OCI-LY1 (cell line): Measurements from ENCODE around the gene ABHD18.

Experiments
- CTCF ChIP-seq: fragments of 200-600 bp; sonication (generic), shearing (Covaris generic); IDR thresholded peaks from 2 replicates; pipeline ENCODE4 v1.5.1; 2017; ENCODE audit warnings: mild to moderate bottlenecking, antibody characterized with exemption, low read length, moderate library complexity, mixed read lengths
- EZH2 ChIP-seq: fragments of 200-600 bp; sonication (generic), shearing (Covaris generic); IDR thresholded peaks from 2 replicates; pipeline ENCODE4 v1.8.0; 2017; ENCODE audit warnings: borderline replicate concordance, mixed run types, mild to moderate bottlenecking, antibody characterized with exemption, low read length, moderate library complexity, mixed read lengths

- TF ChIP-seq CTCF (no peak), EZH2 (no peak)
These were observed 66.7 kb downstream of the ABHD18 start for GRCh38 chr4:128031756-128032384.
